Neural cell (in vitro differentiated cells): ENCODE measurements around the gene SEL1L2. TPM values are rescaled to one million over a fixed set of nuclear protein-coding genes. Genes with fewer than 3 reads are reported as not detected.

ENCODE experiments used
- H2AFZ ChIP-seq: fragments of 200-600, 300-800 bp; sonication (generic), shearing (Covaris generic); 2 replicates; pipeline ENCODE4 v1.6.0; 2014; ENCODE audit warnings: low read depth, mild to moderate bottlenecking, antibody characterized with exemption, low read length, moderate library complexity
- H3F3A ChIP-seq: fragments of 200-600 bp; shearing (Covaris generic); 2 replicates; pipeline ENCODE4 v1.6.1; 2016; ENCODE audit warnings: mild to moderate bottlenecking, moderate library complexity, mixed read lengths, antibody characterized with exemption, low read length; ENCODE audit not compliant: insufficient read depth, poor library complexity, severe bottlenecking
- H3K27ac ChIP-seq: fragments of 200-600, 300-800 bp; sonication (generic), shearing (Covaris generic); 2 replicates; pipeline ENCODE4 v1.5.1; 2014; ENCODE audit warnings: mild to moderate bottlenecking, low read length, moderate library complexity
- H3K27me3 ChIP-seq: fragments of 300-800, 200-600 bp; sonication (generic), shearing (Covaris generic); 2 replicates; pipeline ENCODE4 v1.6.0; 2014; ENCODE audit warnings: mild to moderate bottlenecking, low read depth, low read length, moderate library complexity; ENCODE audit not compliant: insufficient read depth
- H3K36me3 ChIP-seq: fragments of 300-800, 200-600 bp; sonication (generic), shearing (Covaris generic); 2 replicates; pipeline ENCODE4 v1.5.1; 2014; ENCODE audit warnings: mild to moderate bottlenecking, antibody characterized with exemption, low read length, moderate library complexity; ENCODE audit not compliant: insufficient read depth
- H3K4me2 ChIP-seq: fragments of 300-800, 200-600 bp; sonication (generic), shearing (Covaris generic); 2 replicates; pipeline ENCODE4 v1.6.0; 2014; ENCODE audit warnings: mild to moderate bottlenecking, low read length
- H3K4me3 ChIP-seq: fragments of 300-800, 200-600 bp; sonication (generic), shearing (Covaris generic); 2 replicates; pipeline ENCODE4 v1.5.1; 2014; ENCODE audit warnings: mild to moderate bottlenecking, low read length, moderate library complexity
- H3K79me2 ChIP-seq: fragments of 200-600 bp; shearing (Covaris generic); replicated peaks from 2 replicates; pipeline ENCODE4 v1.6.0; 2014; ENCODE audit warnings: mild to moderate bottlenecking, low read length, moderate library complexity; ENCODE audit not compliant: insufficient read depth
- H3K9ac ChIP-seq: fragments of 300-800, 200-600 bp; sonication (generic), shearing (Covaris generic); 2 replicates; pipeline ENCODE4 v1.6.1; 2016; ENCODE audit warnings: mild to moderate bottlenecking, low read length, mixed read lengths
- H3K9me2 ChIP-seq: fragments of 200-600 bp; shearing (Covaris generic); 2 replicates; pipeline ENCODE4 v1.6.1; 2016; ENCODE audit warnings: mild to moderate bottlenecking, low read length, mixed read lengths; ENCODE audit not compliant: insufficient read depth
- H3K9me3 ChIP-seq: fragments of 200-600, 300-800 bp; sonication (generic), shearing (Covaris generic); 2 replicates; pipeline ENCODE4 v1.6.1; 2016; ENCODE audit warnings: mild to moderate bottlenecking, mixed run types, low read length, moderate library complexity, mixed read lengths
- H4K20me1 ChIP-seq: fragments of 200-600 bp; shearing (Covaris generic); 2 replicates; pipeline ENCODE4 v1.6.1; 2016; ENCODE audit warnings: mild to moderate bottlenecking, mixed run types; ENCODE audit not compliant: insufficient read depth
- EP300 ChIP-seq: fragments of 450-650 bp; conservative IDR thresholded peaks from 2 replicates; pipeline ENCODE4 v1.6.1; 2014; ENCODE audit warnings: antibody characterized with exemption, mild to moderate bottlenecking, moderate library complexity; ENCODE audit not compliant: poor library complexity, severe bottlenecking
- EZH2 ChIP-seq: fragments of 200-600, 300-800 bp; shearing (Covaris generic), sonication (generic); IDR thresholded peaks from 2 replicates; pipeline ENCODE4 v1.6.1; 2014; ENCODE audit warnings: antibody characterized with exemption, low read length, borderline replicate concordance, mild to moderate bottlenecking; ENCODE audit not compliant: insufficient read depth, poor library complexity, severe bottlenecking
- MXI1 ChIP-seq: fragments of 450-650 bp; conservative IDR thresholded peaks from 2 replicates; pipeline ENCODE4 v1.6.1; 2014; ENCODE audit warnings: antibody characterized with exemption, mild to moderate bottlenecking; ENCODE audit not compliant: poor library complexity, severe bottlenecking
- POLR2AphosphoS5 ChIP-seq: IDR thresholded peaks from 2 replicates; pipeline ENCODE4 v1.6.1; 2012
- RAD21 ChIP-seq: fragments of 450-650 bp; conservative IDR thresholded peaks from 2 replicates; pipeline ENCODE4 v1.6.1; 2014; ENCODE audit warnings: antibody characterized with exemption, mild to moderate bottlenecking, moderate library complexity
- SMC3 ChIP-seq: fragments of 450-650 bp; conservative IDR thresholded peaks from 2 replicates; pipeline ENCODE4 v1.6.1; 2014; ENCODE audit warnings: antibody characterized with exemption, mild to moderate bottlenecking, moderate library complexity; ENCODE audit not compliant: poor library complexity
- TAF1 ChIP-seq: IDR thresholded peaks from 2 replicates; pipeline ENCODE4 v1.6.1; 2012; ENCODE audit warnings: low read depth
- polyA plus RNA-seq: library from polyadenylated mRNA; depleted of rRNA; stranded (reverse); fragments of >200 nt; gene quantifications from 2 replicates; pipeline ENCODE4 v1.2.3, GENCODE V29; 2014
- TF ChIP-seq, protein P1 (sequence below): IDR thresholded peaks from 2 replicates; pipeline ENCODE4 v1.6.1; 2012; ENCODE audit warnings: borderline replicate concordance
- TF ChIP-seq, protein P2 (sequence below): fragments of 450-650 bp; IDR thresholded peaks from 2 replicates; pipeline ENCODE4 v1.5.1; 2014; ENCODE audit warnings: antibody characterized with exemption, mild to moderate bottlenecking, moderate library complexity; ENCODE audit not compliant: poor library complexity, severe bottlenecking

Gene SEL1L2
- polyA plus RNA-seq, 1 donor from 2014 or later = not detected

DNA sequence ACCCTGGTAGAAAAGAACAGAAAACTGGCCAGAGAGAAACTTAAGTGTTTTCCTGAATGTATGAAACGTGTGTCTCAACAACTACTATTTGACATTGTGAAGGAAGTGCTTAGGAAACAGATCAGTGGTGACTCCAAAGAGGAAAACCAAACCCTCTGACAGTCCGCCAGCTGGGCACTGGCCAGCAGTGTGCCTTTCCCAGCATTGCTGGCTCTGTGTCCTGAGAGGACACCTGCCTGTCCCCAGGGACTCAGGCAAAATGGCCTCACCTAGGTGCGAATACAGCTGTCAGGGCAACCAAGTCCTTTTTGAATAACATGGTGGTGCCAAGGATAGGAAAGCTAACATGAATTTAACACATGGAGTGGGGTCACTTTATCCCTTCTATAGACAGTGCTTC lies 133.1 kb downstream of the SEL1L2 start:
- Histone ChIP-seq H3K79me2 (no peaks in the 10 kb centered on the region), H2AFZ (no peak overlapping the region), H4K20me1 (no peaks in the 10 kb centered on the region), H3K4me3 (no peak overlapping the region), H3K9me3 (no peaks in the 10 kb centered on the region), H3K36me3 (no peaks in the 10 kb centered on the region), H3K9ac (no peak overlapping the region), H3K4me2 (no peak overlapping the region), H3K27ac (no peak overlapping the region), H3K9me2 (no peaks in the 10 kb centered on the region), H3F3A (no peaks in the 10 kb centered on the region), H3K27me3 (no peaks in the 10 kb centered on the region)
- TF ChIP-seq EZH2 (no peak), POLR2AphosphoS5 (no peak), SMC3 (no peak), EP300 (no peak), MXI1 (no peak), TAF1 (no peak), RAD21 (no peak)
- TF ChIP-seq, protein P1, sequence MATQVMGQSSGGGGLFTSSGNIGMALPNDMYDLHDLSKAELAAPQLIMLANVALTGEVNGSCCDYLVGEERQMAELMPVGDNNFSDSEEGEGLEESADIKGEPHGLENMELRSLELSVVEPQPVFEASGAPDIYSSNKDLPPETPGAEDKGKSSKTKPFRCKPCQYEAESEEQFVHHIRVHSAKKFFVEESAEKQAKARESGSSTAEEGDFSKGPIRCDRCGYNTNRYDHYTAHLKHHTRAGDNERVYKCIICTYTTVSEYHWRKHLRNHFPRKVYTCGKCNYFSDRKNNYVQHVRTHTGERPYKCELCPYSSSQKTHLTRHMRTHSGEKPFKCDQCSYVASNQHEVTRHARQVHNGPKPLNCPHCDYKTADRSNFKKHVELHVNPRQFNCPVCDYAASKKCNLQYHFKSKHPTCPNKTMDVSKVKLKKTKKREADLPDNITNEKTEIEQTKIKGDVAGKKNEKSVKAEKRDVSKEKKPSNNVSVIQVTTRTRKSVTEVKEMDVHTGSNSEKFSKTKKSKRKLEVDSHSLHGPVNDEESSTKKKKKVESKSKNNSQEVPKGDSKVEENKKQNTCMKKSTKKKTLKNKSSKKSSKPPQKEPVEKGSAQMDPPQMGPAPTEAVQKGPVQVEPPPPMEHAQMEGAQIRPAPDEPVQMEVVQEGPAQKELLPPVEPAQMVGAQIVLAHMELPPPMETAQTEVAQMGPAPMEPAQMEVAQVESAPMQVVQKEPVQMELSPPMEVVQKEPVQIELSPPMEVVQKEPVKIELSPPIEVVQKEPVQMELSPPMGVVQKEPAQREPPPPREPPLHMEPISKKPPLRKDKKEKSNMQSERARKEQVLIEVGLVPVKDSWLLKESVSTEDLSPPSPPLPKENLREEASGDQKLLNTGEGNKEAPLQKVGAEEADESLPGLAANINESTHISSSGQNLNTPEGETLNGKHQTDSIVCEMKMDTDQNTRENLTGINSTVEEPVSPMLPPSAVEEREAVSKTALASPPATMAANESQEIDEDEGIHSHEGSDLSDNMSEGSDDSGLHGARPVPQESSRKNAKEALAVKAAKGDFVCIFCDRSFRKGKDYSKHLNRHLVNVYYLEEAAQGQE = no peak
- TF ChIP-seq, protein P2, sequence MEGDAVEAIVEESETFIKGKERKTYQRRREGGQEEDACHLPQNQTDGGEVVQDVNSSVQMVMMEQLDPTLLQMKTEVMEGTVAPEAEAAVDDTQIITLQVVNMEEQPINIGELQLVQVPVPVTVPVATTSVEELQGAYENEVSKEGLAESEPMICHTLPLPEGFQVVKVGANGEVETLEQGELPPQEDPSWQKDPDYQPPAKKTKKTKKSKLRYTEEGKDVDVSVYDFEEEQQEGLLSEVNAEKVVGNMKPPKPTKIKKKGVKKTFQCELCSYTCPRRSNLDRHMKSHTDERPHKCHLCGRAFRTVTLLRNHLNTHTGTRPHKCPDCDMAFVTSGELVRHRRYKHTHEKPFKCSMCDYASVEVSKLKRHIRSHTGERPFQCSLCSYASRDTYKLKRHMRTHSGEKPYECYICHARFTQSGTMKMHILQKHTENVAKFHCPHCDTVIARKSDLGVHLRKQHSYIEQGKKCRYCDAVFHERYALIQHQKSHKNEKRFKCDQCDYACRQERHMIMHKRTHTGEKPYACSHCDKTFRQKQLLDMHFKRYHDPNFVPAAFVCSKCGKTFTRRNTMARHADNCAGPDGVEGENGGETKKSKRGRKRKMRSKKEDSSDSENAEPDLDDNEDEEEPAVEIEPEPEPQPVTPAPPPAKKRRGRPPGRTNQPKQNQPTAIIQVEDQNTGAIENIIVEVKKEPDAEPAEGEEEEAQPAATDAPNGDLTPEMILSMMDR = no peak

DNA sequence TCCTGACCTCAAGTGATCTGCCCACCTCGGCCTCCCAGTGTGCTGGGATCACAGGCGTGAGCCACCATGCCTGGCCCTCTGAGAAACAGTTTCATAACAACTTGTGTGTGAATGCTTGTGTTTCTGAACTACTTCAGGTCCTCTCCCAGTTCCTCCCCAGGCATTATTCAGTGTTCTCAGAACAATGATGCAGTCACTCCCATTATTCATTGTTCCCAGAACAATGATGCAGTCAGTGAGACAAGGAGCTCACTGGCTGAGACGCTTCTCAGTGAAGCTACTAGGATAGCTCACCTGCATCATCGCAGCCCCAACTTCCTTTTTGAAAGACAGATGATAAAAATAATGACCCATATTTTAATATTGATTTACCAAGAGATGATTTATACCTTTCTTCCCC lies 134.1 kb downstream of the SEL1L2 start:
- Histone ChIP-seq H3K27me3 (no peaks in the 10 kb centered on the region), H3K4me3 (no peak overlapping the region), H3K79me2 (no peaks in the 10 kb centered on the region), H3K27ac (no peak overlapping the region), H2AFZ (peak overlapping the region; percentile 10), H4K20me1 (no peaks in the 10 kb centered on the region), H3K9me2 (no peaks in the 10 kb centered on the region), H3F3A (no peaks in the 10 kb centered on the region), H3K36me3 (no peaks in the 10 kb centered on the region), H3K9me3 (no peaks in the 10 kb centered on the region), H3K9ac (no peak overlapping the region), H3K4me2 (no peak overlapping the region)
- TF ChIP-seq EZH2 = no peak
- TF ChIP-seq EP300 = no peak
- TF ChIP-seq MXI1 = no peak
- TF ChIP-seq TAF1 = no peak
- no peak for TF ChIP-seq SMC3
- TF ChIP-seq RAD21 = no peak
- TF ChIP-seq, protein P2 = no peak
- TF ChIP-seq, protein P1 = no peak
- no peak for TF ChIP-seq POLR2AphosphoS5
